Duodenal mucosa (tissue), 2 donors: Measurements from ENCODE around the gene SREBF2.
"Not testable (repeated sequence)": the region's sequence is repeated elsewhere in the genome, so short reads cannot be mapped to it uniquely, and the experiment has no call there.

Source experiments
- H3K27ac ChIP-seq: one replicate; pipeline ENCODE4 v1.7.0; 2013; ENCODE audit warnings: low read depth, low read length
- H3K27me3 ChIP-seq, 2 donors: one replicate each; pipeline ENCODE4 v1.7.0; 2013; ENCODE audit warnings: low read length in 2 of 2, control low read depth in 1 of 2; ENCODE audit not compliant: insufficient read depth in 2 of 2, control insufficient read depth in 1 of 2
- H3K36me3 ChIP-seq, 2 donors: one replicate each; pipeline ENCODE4 v1.7.0; 2013; ENCODE audit warnings: low read length in 2 of 2, control low read depth in 1 of 2; ENCODE audit not compliant: insufficient read depth in 2 of 2, control insufficient read depth in 1 of 2
- H3K4me1 ChIP-seq, 2 donors: one replicate each; pipeline ENCODE4 v1.7.0; 2013; ENCODE audit warnings: low read length in 2 of 2, control low read depth in 1 of 2; ENCODE audit not compliant: insufficient read depth in 2 of 2, control insufficient read depth in 1 of 2
- H3K4me3 ChIP-seq, 2 donors: one replicate each; pipeline ENCODE4 v1.7.0; 2013; ENCODE audit warnings: low read length in 2 of 2, low read depth in 1 of 2
- H3K9ac ChIP-seq, 2 donors: one replicate each; pipeline ENCODE4 v1.7.0; 2013; ENCODE audit warnings: low read length in 2 of 2, low read depth in 1 of 2
- H3K9me3 ChIP-seq, 2 donors: one replicate each; pipeline ENCODE4 v1.7.0; 2013; ENCODE audit warnings: low read length in 2 of 2, control low read depth in 1 of 2; ENCODE audit not compliant: control insufficient read depth in 1 of 2

The SREBF2 gene

GRCh38 chr22:41857155-41857859 is 24.4 kb downstream of the SREBF2 start:
- Histone ChIP-seq H3K4me3 (no peak overlapping the region), H3K9ac (peak overlapping the region; percentile 15 to 30), H3K9me3 (no peaks in the 10 kb centered on the region), H3K4me1 (peaks cover 18 to 29% of the 10 kb centered on the region in 2 donors), H3K36me3 (peaks cover 0 to 3% of the 10 kb centered on the region in 2 donors), H3K27ac (no peak overlapping the region), H3K27me3 (no peaks in the 10 kb centered on the region)

- H3K36me3 ChIP-seq, result peaks cover 0 to 3% of the 10 kb centered on the region in 2 donors
- peaks cover 18 to 34% of the 10 kb centered on the region in 2 donors for H3K4me1 ChIP-seq
- peak overlapping the region in 1 of 2 donors; percentile 30 for H3K9ac ChIP-seq
- H3K27ac ChIP-seq, result no peak overlapping the region
- H3K9me3 ChIP-seq, result no peaks in the 10 kb centered on the region
- no peaks in the 10 kb centered on the region for H3K27me3 ChIP-seq
- no peak overlapping the region for H3K4me3 ChIP-seq
These were observed 24.9 kb downstream of the SREBF2 start for GRCh38 chr22:41857860-41858199.

GRCh38 chr22:41862160-41862529 is 29.2 kb downstream of the SREBF2 start:
- H3K27ac ChIP-seq, result no peak overlapping the region
- H3K9ac ChIP-seq, result peak overlapping the region; percentile 8 to 36

GRCh38 chr22:41862530-41863266 is 29.8 kb downstream of the SREBF2 start:
- no peaks in the 10 kb centered on the region for H3K27me3 ChIP-seq
- H3K36me3 ChIP-seq, result peaks cover 0 to 24% of the 10 kb centered on the region in 2 donors
- peak overlapping the region; percentile 15 for H3K27ac ChIP-seq
- no peak overlapping the region for H3K4me3 ChIP-seq
- peaks cover 9 to 27% of the 10 kb centered on the region in 2 donors for H3K4me1 ChIP-seq
- no peaks in the 10 kb centered on the region for H3K9me3 ChIP-seq
- H3K9ac ChIP-seq, result peak overlapping the region; percentile 8 to 36

More at GRCh38 chr22:41862160-41862529, 29.2 kb downstream of the SREBF2 start:
- Histone ChIP-seq H3K9me3 (no peaks in the 10 kb centered on the region), H3K4me3 (no peak overlapping the region), H3K36me3 (peaks cover 0 to 19% of the 10 kb centered on the region in 2 donors), H3K27me3 (no peaks in the 10 kb centered on the region), H3K4me1 (peaks cover 15 to 33% of the 10 kb centered on the region in 2 donors)

- peaks cover 7 to 22% of the 10 kb centered on the region in 2 donors for H3K4me1 ChIP-seq
- H3K9me3 ChIP-seq, result no peaks in the 10 kb centered on the region
- peaks cover 4 to 32% of the 10 kb centered on the region in 2 donors for H3K36me3 ChIP-seq
- H3K27me3 ChIP-seq, result no peaks in the 10 kb centered on the region
- no peak overlapping the region for H3K4me3 ChIP-seq
- no peak overlapping the region for H3K27ac ChIP-seq
- no peak overlapping the region for H3K9ac ChIP-seq
These were observed 30.6 kb downstream of the SREBF2 start for GRCh38 chr22:41863472-41863871.

GRCh38 chr22:41868556-41868955 is 35.7 kb downstream of the SREBF2 start:
- Histone ChIP-seq H3K27me3 (no peaks in the 10 kb centered on the region), H3K9ac (no peak overlapping the region), H3K4me3 (no peak overlapping the region), H3K4me1 (no peaks in the 10 kb centered on the region), H3K36me3 (peaks cover 11 to 66% of the 10 kb centered on the region in 2 donors), H3K9me3 (no peaks in the 10 kb centered on the region), H3K27ac (no peak overlapping the region)

- H3K9ac ChIP-seq, H3K9me3 ChIP-seq, H3K4me1 ChIP-seq, H3K27ac ChIP-seq, H3K27me3 ChIP-seq, H3K4me3 ChIP-seq: not testable (repeated sequence)
- H3K36me3 ChIP-seq, result peaks cover 14 to 79% of the 10 kb centered on the region in 2 donors
These were observed 37.2 kb downstream of the SREBF2 start for GRCh38 chr22:41870081-41870480.

GRCh38 chr22:41870786-41871185 is 37.9 kb downstream of the SREBF2 start:
- H3K27me3 ChIP-seq, result no peaks in the 10 kb centered on the region
- no peaks in the 10 kb centered on the region for H3K9me3 ChIP-seq
- H3K4me1 ChIP-seq, result no peaks in the 10 kb centered on the region
- H3K9ac ChIP-seq, result no peak overlapping the region
- no peak overlapping the region for H3K27ac ChIP-seq
- H3K4me3 ChIP-seq, result no peak overlapping the region
- peaks cover 19 to 84% of the 10 kb centered on the region in 2 donors for H3K36me3 ChIP-seq

- peaks cover 28 to 85% of the 10 kb centered on the region in 2 donors for H3K36me3 ChIP-seq
These were observed 40.5 kb downstream of the SREBF2 start for GRCh38 chr22:41873391-41873790.

GRCh38 chr22:41874090-41874489 is 41.2 kb downstream of the SREBF2 start:
- no peak overlapping the region for H3K9ac ChIP-seq
- H3K4me1 ChIP-seq, result no peaks in the 10 kb centered on the region
- H3K27ac ChIP-seq, result no peak overlapping the region
- no peaks in the 10 kb centered on the region for H3K9me3 ChIP-seq
- H3K27me3 ChIP-seq, result no peaks in the 10 kb centered on the region
- peaks cover 24 to 85% of the 10 kb centered on the region in 2 donors for H3K36me3 ChIP-seq
- H3K4me3 ChIP-seq, result no peak overlapping the region

More at GRCh38 chr22:41873391-41873790, 40.5 kb downstream of the SREBF2 start:
- no peak overlapping the region for H3K4me3 ChIP-seq
- no peaks in the 10 kb centered on the region for H3K27me3 ChIP-seq
- H3K27ac ChIP-seq, result no peak overlapping the region
- no peaks in the 10 kb centered on the region for H3K4me1 ChIP-seq
- no peak overlapping the region for H3K9ac ChIP-seq
- H3K9me3 ChIP-seq, result no peaks in the 10 kb centered on the region
